ENCODE data around the gene CD4. TPM values are rescaled to one million over a fixed set of nuclear protein-coding genes. Genes with fewer than 3 reads are reported as not detected.

CD4 gene
- total and polyA plus RNA-seq, 2 donors (not counting 3 experiments of a cell fraction or from before 2014, with no cell fraction given), result not detected

GRCh38 chr12:6790496-6791150 lies 1.3 kb downstream of the CD4 start:
- H2AFZ ChIP-seq (ENCODE audit: low read depth, low read length), result no peak overlapping the region
- peaks cover 5 to 7% of the 10 kb centered on the region in 2 experiments for H3K27me3 ChIP-seq (ENCODE audit: control insufficient read depth in 2 of 2, insufficient read depth in 2 of 2, low read length in 2 of 2)
- intact Hi-C loops (cut with micrococcal nuclease), result no loop called here
- no peaks in the 10 kb centered on the region for H3K9me3 ChIP-seq (replicated peaks; ENCODE audit: control insufficient read depth, insufficient read depth, low read length)
- H3K36me3 ChIP-seq (ENCODE audit: control insufficient read depth in 2 of 2, extremely low read depth in 1 of 2, insufficient read depth in 2 of 2, low read length in 2 of 2), result no peaks in the 10 kb centered on the region
- dilution Hi-C loops (cut with MboI; ENCODE audit: extremely low pct_ligation_motif_present, low sequenced_read_pairs), result no loop called here
- DNase-seq (ENCODE audit: low read depth, low spot score) (no peak), FAIRE-seq (no peak)
- no peak overlapping the region for H3K27ac ChIP-seq (ENCODE audit: insufficient read depth, low read depth, low read length)
- no peak overlapping the region for H3K9ac ChIP-seq (replicated peaks; ENCODE audit: extremely low read depth, insufficient read depth, low read length)
- H3K4me3 ChIP-seq (replicated peaks in 1 of 3; ENCODE audit: insufficient read depth in 1 of 3, low read depth in 1 of 3, low read length in 3 of 3), result no peak overlapping the region
- POLR2A ChIA-PET, result no interaction called here
- no peaks in the 10 kb centered on the region for H3K79me2 ChIP-seq (ENCODE audit: control insufficient read depth, insufficient read depth, low read length)
- no peak overlapping the region for H3K4me2 ChIP-seq (ENCODE audit: insufficient read depth, low read length)
- H3K9me1 ChIP-seq (replicated peaks; ENCODE audit: control insufficient read depth, extremely low read depth, insufficient read depth, low read length), result no peaks in the 10 kb centered on the region
- H3K4me1 ChIP-seq (ENCODE audit: control insufficient read depth, extremely low read depth, insufficient read depth, low read length), result no peaks in the 10 kb centered on the region
- CTCF ChIA-PET, result no interaction called here
- BruUV-seq (replicated peaks), result no TSS peak
- no peak for TF ChIP-seq JUN (IDR thresholded peaks at IDR 0.05; ENCODE audit: borderline replicate concordance, insufficient read depth, insufficient read length, low read depth)
- H4K20me1 ChIP-seq (replicated peaks; ENCODE audit: control insufficient read depth, extremely low read depth, insufficient read depth, low read length), result no peaks in the 10 kb centered on the region

GRCh38 chr12:6791931-6792520 lies 2.7 kb downstream of the CD4 start:
- no peak for FAIRE-seq
- Histone ChIP-seq H2AFZ (ENCODE audit: low read depth, low read length) (no peak overlapping the region), H3K4me2 (ENCODE audit: insufficient read depth, low read length) (no peak overlapping the region), H3K9ac (replicated peaks; ENCODE audit: extremely low read depth, insufficient read depth, low read length) (no peak overlapping the region), H4K20me1 (replicated peaks; ENCODE audit: control insufficient read depth, extremely low read depth, insufficient read depth, low read length) (no peaks in the 10 kb centered on the region), H3K27ac (ENCODE audit: insufficient read depth, low read depth, low read length) (no peak overlapping the region), H3K4me1 (ENCODE audit: control insufficient read depth, extremely low read depth, insufficient read depth, low read length) (no peaks in the 10 kb centered on the region), H3K36me3 (ENCODE audit: control insufficient read depth in 2 of 2, extremely low read depth in 1 of 2, insufficient read depth in 2 of 2, low read length in 2 of 2) (no peaks in the 10 kb centered on the region), H3K9me1 (replicated peaks; ENCODE audit: control insufficient read depth, extremely low read depth, insufficient read depth, low read length) (no peaks in the 10 kb centered on the region), H3K9me3 (replicated peaks; ENCODE audit: control insufficient read depth, insufficient read depth, low read length) (no peaks in the 10 kb centered on the region), H3K4me3 (replicated peaks in 1 of 3; ENCODE audit: insufficient read depth in 1 of 3, low read depth in 1 of 3, low read length in 3 of 3) (no peak overlapping the region), H3K79me2 (ENCODE audit: control insufficient read depth, insufficient read depth, low read length) (no peaks in the 10 kb centered on the region), H3K27me3 (ENCODE audit: control insufficient read depth in 2 of 2, insufficient read depth in 2 of 2, low read length in 2 of 2) (peaks cover 10 to 11% of the 10 kb centered on the region in 2 experiments)
- no peak for DNase-seq (ENCODE audit: low read depth, low spot score)
- dilution Hi-C loops (cut with MboI; ENCODE audit: extremely low pct_ligation_motif_present, low sequenced_read_pairs) (no loop called here), intact Hi-C loops (cut with micrococcal nuclease) (no loop called here)
- TF ChIP-seq GATA2 (IDR thresholded peaks at IDR 0.05; ENCODE audit: insufficient read depth, insufficient read length, low read depth, low read length) (no peak), EZH2 (IDR thresholded peaks at IDR 0.05; ENCODE audit: borderline replicate concordance, low read depth, low read length, severe bottlenecking) (no peak), FOS (IDR thresholded peaks at IDR 0.05; ENCODE audit: borderline replicate concordance, insufficient read depth, low read length) (no peak), MYC (IDR thresholded peaks at IDR 0.05; ENCODE audit: low read depth, low read length) (no peak)
- TF ChIP-seq, protein P1, sequence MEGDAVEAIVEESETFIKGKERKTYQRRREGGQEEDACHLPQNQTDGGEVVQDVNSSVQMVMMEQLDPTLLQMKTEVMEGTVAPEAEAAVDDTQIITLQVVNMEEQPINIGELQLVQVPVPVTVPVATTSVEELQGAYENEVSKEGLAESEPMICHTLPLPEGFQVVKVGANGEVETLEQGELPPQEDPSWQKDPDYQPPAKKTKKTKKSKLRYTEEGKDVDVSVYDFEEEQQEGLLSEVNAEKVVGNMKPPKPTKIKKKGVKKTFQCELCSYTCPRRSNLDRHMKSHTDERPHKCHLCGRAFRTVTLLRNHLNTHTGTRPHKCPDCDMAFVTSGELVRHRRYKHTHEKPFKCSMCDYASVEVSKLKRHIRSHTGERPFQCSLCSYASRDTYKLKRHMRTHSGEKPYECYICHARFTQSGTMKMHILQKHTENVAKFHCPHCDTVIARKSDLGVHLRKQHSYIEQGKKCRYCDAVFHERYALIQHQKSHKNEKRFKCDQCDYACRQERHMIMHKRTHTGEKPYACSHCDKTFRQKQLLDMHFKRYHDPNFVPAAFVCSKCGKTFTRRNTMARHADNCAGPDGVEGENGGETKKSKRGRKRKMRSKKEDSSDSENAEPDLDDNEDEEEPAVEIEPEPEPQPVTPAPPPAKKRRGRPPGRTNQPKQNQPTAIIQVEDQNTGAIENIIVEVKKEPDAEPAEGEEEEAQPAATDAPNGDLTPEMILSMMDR (IDR thresholded peaks at IDR 0.05; ENCODE audit: extremely low read depth in 1 of 2, insufficient read depth in 1 of 2, low read depth in 1 of 2, low read length in 2 of 2), result no peak
- ChIA-PET CTCF (interaction anchor here (1.1 to 2.5 kb wide), 4 partner anchors 11 to 39 kb away, joined by 3 to 13 read pairs (median 4); partner anchors contain the start of gene MLF2), POLR2A (no interaction called here)
- no TSS peak for BruUV-seq (replicated peaks)
